ENCODE results near the gene ABCA1.

ABCA1 gene

GRCh38 chr9:104788251-104788650 lies 139.7 kb downstream of the ABCA1 start:
- no peaks in the 10 kb centered on the region for H3K4me1 ChIP-seq (ENCODE audit: control insufficient read depth, insufficient read depth, low read length)
- H3K9ac ChIP-seq (ENCODE audit: low read length), result no peak overlapping the region
- H3K4me3 ChIP-seq (ENCODE audit: low read length), result no peak overlapping the region
- no peaks in the 10 kb centered on the region for H3K36me3 ChIP-seq (ENCODE audit: control insufficient read depth, insufficient read depth, low read length)
- no peaks in the 10 kb centered on the region for H3K9me3 ChIP-seq (ENCODE audit: control insufficient read depth, low read length)
- H3K27me3 ChIP-seq (ENCODE audit: control insufficient read depth, insufficient read depth, low read length), result no peaks in the 10 kb centered on the region

GRCh38 chr9:104787306-104788015 lies 140.5 kb downstream of the ABCA1 start:
- Histone ChIP-seq H3K4me1 (ENCODE audit: control insufficient read depth, insufficient read depth, low read length) (no peaks in the 10 kb centered on the region), H3K4me3 (ENCODE audit: low read length) (no peak overlapping the region), H3K9ac (ENCODE audit: low read length) (no peak overlapping the region), H3K27me3 (ENCODE audit: control insufficient read depth, insufficient read depth, low read length) (no peaks in the 10 kb centered on the region), H3K9me3 (ENCODE audit: control insufficient read depth, low read length) (no peaks in the 10 kb centered on the region), H3K36me3 (ENCODE audit: control insufficient read depth, insufficient read depth, low read length) (no peaks in the 10 kb centered on the region)

- H3K9ac ChIP-seq (ENCODE audit: low read length), result no peak overlapping the region
- H3K4me1 ChIP-seq (ENCODE audit: control insufficient read depth, insufficient read depth, low read length), result no peaks in the 10 kb centered on the region
- no peaks in the 10 kb centered on the region for H3K9me3 ChIP-seq (ENCODE audit: control insufficient read depth, low read length)
- H3K27me3 ChIP-seq (ENCODE audit: control insufficient read depth, insufficient read depth, low read length), result no peaks in the 10 kb centered on the region
- H3K36me3 ChIP-seq (ENCODE audit: control insufficient read depth, insufficient read depth, low read length), result no peaks in the 10 kb centered on the region
- no peak overlapping the region for H3K4me3 ChIP-seq (ENCODE audit: low read length)
Measured at GRCh38 chr9:104786293-104786692, 141.7 kb downstream of the ABCA1 start.

GRCh38 chr9:104784098-104784497 lies 143.9 kb downstream of the ABCA1 start:
- H3K4me3 ChIP-seq (ENCODE audit: low read length), result no peak overlapping the region
- no peak overlapping the region for H3K9ac ChIP-seq (ENCODE audit: low read length)
- H3K36me3 ChIP-seq (ENCODE audit: control insufficient read depth, insufficient read depth, low read length), result no peaks in the 10 kb centered on the region
- no peaks in the 10 kb centered on the region for H3K27me3 ChIP-seq (ENCODE audit: control insufficient read depth, insufficient read depth, low read length)
- H3K4me1 ChIP-seq (ENCODE audit: control insufficient read depth, insufficient read depth, low read length), result no peaks in the 10 kb centered on the region
- no peaks in the 10 kb centered on the region for H3K9me3 ChIP-seq (ENCODE audit: control insufficient read depth, low read length)

DNA sequence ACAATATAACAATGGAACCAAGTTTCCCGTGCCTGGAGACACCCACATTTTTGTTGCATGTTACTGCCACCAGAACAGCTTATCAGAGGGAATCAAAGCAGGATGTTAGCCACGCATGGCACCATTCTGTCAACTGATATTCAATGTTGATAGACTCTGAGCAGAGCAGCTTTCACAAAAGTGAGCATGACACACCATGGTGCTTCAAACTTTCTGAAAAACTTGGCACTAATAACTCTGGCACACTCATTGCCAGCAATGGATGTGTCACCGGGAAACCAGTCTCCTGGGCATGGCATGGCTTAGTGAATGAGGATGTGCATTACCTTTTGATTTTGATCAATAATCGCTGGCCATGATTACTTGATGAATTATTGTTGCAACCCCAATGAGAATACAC lies 144.4 kb downstream of the ABCA1 start:
- no peaks in the 10 kb centered on the region for H3K4me1 ChIP-seq (ENCODE audit: control insufficient read depth, insufficient read depth, low read length)
- H3K9ac ChIP-seq (ENCODE audit: low read length), result no peak overlapping the region

GRCh38 chr9:104780796-104781395 lies 147.1 kb downstream of the ABCA1 start:
- Histone ChIP-seq H3K9me3 (ENCODE audit: control insufficient read depth, low read length) (no peaks in the 10 kb centered on the region), H3K36me3 (ENCODE audit: control insufficient read depth, insufficient read depth, low read length) (no peaks in the 10 kb centered on the region), H3K9ac (ENCODE audit: low read length) (no peak overlapping the region), H3K4me3 (ENCODE audit: low read length) (no peak overlapping the region), H3K27me3 (ENCODE audit: control insufficient read depth, insufficient read depth, low read length) (no peaks in the 10 kb centered on the region), H3K4me1 (ENCODE audit: control insufficient read depth, insufficient read depth, low read length) (no peaks in the 10 kb centered on the region)

More for the DNA sequence above, 144.4 kb downstream of the ABCA1 start:
- no peaks in the 10 kb centered on the region for H3K27me3 ChIP-seq (ENCODE audit: control insufficient read depth, insufficient read depth, low read length)
- H3K36me3 ChIP-seq (ENCODE audit: control insufficient read depth, insufficient read depth, low read length), result no peaks in the 10 kb centered on the region
- no peaks in the 10 kb centered on the region for H3K9me3 ChIP-seq (ENCODE audit: control insufficient read depth, low read length)
- H3K4me3 ChIP-seq (ENCODE audit: low read length), result no peak overlapping the region

- Histone ChIP-seq H3K27me3 (ENCODE audit: control insufficient read depth, insufficient read depth, low read length) (no peaks in the 10 kb centered on the region), H3K4me1 (ENCODE audit: control insufficient read depth, insufficient read depth, low read length) (no peaks in the 10 kb centered on the region), H3K4me3 (ENCODE audit: low read length) (no peak overlapping the region), H3K36me3 (ENCODE audit: control insufficient read depth, insufficient read depth, low read length) (no peaks in the 10 kb centered on the region), H3K9ac (ENCODE audit: low read length) (no peak overlapping the region), H3K9me3 (ENCODE audit: control insufficient read depth, low read length) (no peaks in the 10 kb centered on the region)
Measured at GRCh38 chr9:104779946-104780535, 147.9 kb downstream of the ABCA1 start.

DNA sequence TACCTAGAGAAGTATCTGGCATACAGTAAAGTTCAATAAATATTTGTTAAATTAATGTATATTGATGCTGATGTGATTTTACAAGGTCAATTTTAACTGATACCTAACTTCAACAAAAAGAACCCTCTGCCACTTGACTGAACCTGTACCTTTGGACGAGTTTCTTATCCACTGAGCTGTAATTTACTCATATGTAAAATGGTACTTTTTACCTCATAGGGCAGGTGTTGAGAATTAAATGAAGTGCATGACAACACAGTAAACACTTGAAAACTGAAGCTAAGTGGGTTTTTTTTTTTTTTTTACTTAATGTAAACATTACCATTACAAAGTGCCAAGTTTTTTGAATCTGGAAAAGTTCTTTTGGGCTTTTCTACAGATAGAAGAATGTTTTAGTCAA lies 148.6 kb downstream of the ABCA1 start:
- H3K36me3 ChIP-seq (ENCODE audit: control insufficient read depth, insufficient read depth, low read length), result no peaks in the 10 kb centered on the region
- H3K27me3 ChIP-seq (ENCODE audit: control insufficient read depth, insufficient read depth, low read length), result no peaks in the 10 kb centered on the region
- H3K4me3 ChIP-seq (ENCODE audit: low read length), result no peak overlapping the region
- no peaks in the 10 kb centered on the region for H3K4me1 ChIP-seq (ENCODE audit: control insufficient read depth, insufficient read depth, low read length)
- H3K9ac ChIP-seq (ENCODE audit: low read length), result no peak overlapping the region
- no peaks in the 10 kb centered on the region for H3K9me3 ChIP-seq (ENCODE audit: control insufficient read depth, low read length)

- H3K4me3 ChIP-seq (ENCODE audit: low read length), result no peak overlapping the region
- H3K9ac ChIP-seq (ENCODE audit: low read length), result no peak overlapping the region
- H3K27me3 ChIP-seq (ENCODE audit: control insufficient read depth, insufficient read depth, low read length), result no peaks in the 10 kb centered on the region
- H3K9me3 ChIP-seq (ENCODE audit: control insufficient read depth, low read length), result no peaks in the 10 kb centered on the region
- no peaks in the 10 kb centered on the region for H3K4me1 ChIP-seq (ENCODE audit: control insufficient read depth, insufficient read depth, low read length)
- H3K36me3 ChIP-seq (ENCODE audit: control insufficient read depth, insufficient read depth, low read length), result no peaks in the 10 kb centered on the region
Measured at GRCh38 chr9:104778802-104779201, 149.2 kb downstream of the ABCA1 start.

DNA sequence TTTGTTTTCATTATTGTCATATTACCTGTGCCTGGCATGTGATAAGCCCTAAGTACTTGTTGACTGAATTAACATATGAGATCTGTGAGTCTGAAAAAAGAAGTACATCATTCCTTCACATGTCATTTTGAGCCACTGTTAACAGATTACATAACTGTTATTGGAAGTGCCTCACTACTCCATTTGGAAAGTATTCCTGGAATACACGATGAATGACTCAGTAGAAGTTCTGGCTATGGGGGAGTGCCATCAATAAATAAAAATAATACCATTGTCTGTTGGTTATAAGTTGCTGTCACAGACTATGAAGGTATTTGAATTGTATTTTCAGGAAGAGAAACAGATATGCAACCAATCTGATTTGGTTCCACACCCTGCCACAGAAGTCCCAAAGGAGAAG lies 151.2 kb downstream of the ABCA1 start:
- Histone ChIP-seq H3K27me3 (ENCODE audit: control insufficient read depth, insufficient read depth, low read length) (no peaks in the 10 kb centered on the region), H3K9me3 (ENCODE audit: control insufficient read depth, low read length) (no peaks in the 10 kb centered on the region), H3K9ac (ENCODE audit: low read length) (no peak overlapping the region), H3K36me3 (ENCODE audit: control insufficient read depth, insufficient read depth, low read length) (no peaks in the 10 kb centered on the region), H3K4me1 (ENCODE audit: control insufficient read depth, insufficient read depth, low read length) (no peaks in the 10 kb centered on the region), H3K4me3 (ENCODE audit: low read length) (no peak overlapping the region)

DNA sequence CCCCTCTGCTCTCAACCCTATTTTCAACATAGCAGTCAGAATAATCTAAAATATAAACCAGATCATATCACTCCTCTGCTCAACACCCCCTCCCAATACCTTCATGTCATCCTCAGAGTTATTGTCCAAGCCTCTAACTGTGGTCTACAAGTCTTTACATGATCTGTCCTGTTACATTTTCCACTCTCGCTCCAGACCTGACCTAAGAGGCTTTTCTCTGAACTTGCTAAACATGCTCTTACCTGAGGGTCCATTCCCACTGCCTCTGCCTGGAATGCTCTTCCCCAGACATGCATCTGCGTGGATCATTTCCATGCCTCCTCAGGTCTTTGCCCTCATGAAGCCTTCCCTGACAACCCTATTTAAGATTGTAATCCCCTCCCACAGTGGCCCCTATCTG lies 152.0 kb downstream of the ABCA1 start:
- H3K4me3 ChIP-seq (ENCODE audit: low read length), result no peak overlapping the region
- H3K9ac ChIP-seq (ENCODE audit: low read length), result no peak overlapping the region
- H3K36me3 ChIP-seq (ENCODE audit: control insufficient read depth, insufficient read depth, low read length), result no peaks in the 10 kb centered on the region
- no peaks in the 10 kb centered on the region for H3K9me3 ChIP-seq (ENCODE audit: control insufficient read depth, low read length)
- H3K27me3 ChIP-seq (ENCODE audit: control insufficient read depth, insufficient read depth, low read length), result no peaks in the 10 kb centered on the region
- no peaks in the 10 kb centered on the region for H3K4me1 ChIP-seq (ENCODE audit: control insufficient read depth, insufficient read depth, low read length)

GRCh38 chr9:104775574-104775936 lies 152.4 kb downstream of the ABCA1 start:
- Histone ChIP-seq H3K4me1 (ENCODE audit: control insufficient read depth, insufficient read depth, low read length) (no peaks in the 10 kb centered on the region), H3K9me3 (ENCODE audit: control insufficient read depth, low read length) (no peaks in the 10 kb centered on the region), H3K36me3 (ENCODE audit: control insufficient read depth, insufficient read depth, low read length) (no peaks in the 10 kb centered on the region), H3K27me3 (ENCODE audit: control insufficient read depth, insufficient read depth, low read length) (no peaks in the 10 kb centered on the region), H3K4me3 (ENCODE audit: low read length) (no peak overlapping the region), H3K9ac (ENCODE audit: low read length) (no peak overlapping the region)

Data from mucosa of stomach (tissue), 1 donor.